GM19328 (cell line): Measurements from ENCODE around the gene LHPP.

Experiments used
- ATAC-seq: cut with Tn5 transposase; IDR thresholded peaks from one replicate; pipeline ENCODE4 v1.9.1; 2021; ENCODE audit warnings: mild to moderate bottlenecking, moderate library complexity; ENCODE audit not compliant: unreplicated experiment

Gene LHPP

GRCh38 chr10:124469956-124470484 lies 8.4 kb downstream of the LHPP start:
- ATAC-seq = no peak

GRCh38 chr10:124470544-124471434 lies 9.2 kb downstream of the LHPP start:
- ATAC-seq = no peak

- no peak for ATAC-seq
Observed at GRCh38 chr10:124472071-124472470, 10.4 kb downstream of the LHPP start.

GRCh38 chr10:124473070-124473469 lies 11.4 kb downstream of the LHPP start:
- ATAC-seq = no peak

- no peak for ATAC-seq
Observed at GRCh38 chr10:124474514-124475070, 13.0 kb downstream of the LHPP start.

GRCh38 chr10:124476043-124476725 lies 14.6 kb downstream of the LHPP start:
- ATAC-seq = no peak

GRCh38 chr10:124477614-124478363 lies 16.2 kb downstream of the LHPP start:
- ATAC-seq = no peak

- ATAC-seq = no peak
Observed at GRCh38 chr10:124478515-124478914, 16.9 kb downstream of the LHPP start.

- ATAC-seq = no peak
Observed at GRCh38 chr10:124480860-124481259, 19.2 kb downstream of the LHPP start.

- no peak for ATAC-seq
Observed at GRCh38 chr10:124481717-124482116, 20.1 kb downstream of the LHPP start.

- no peak for ATAC-seq
Observed at GRCh38 chr10:124482236-124482800, 20.7 kb downstream of the LHPP start.

GRCh38 chr10:124482876-124483275 lies 21.3 kb downstream of the LHPP start:
- no peak for ATAC-seq

- ATAC-seq = no peak
Observed at GRCh38 chr10:124484031-124484430, 22.4 kb downstream of the LHPP start.

- no peak for ATAC-seq
Observed at GRCh38 chr10:124484661-124485060, 23.0 kb downstream of the LHPP start.

- ATAC-seq = no peak
Observed at GRCh38 chr10:124486635-124487034, 25.0 kb downstream of the LHPP start.

- ATAC-seq = no peak
Observed at GRCh38 chr10:124491105-124491504, 29.5 kb downstream of the LHPP start.

GRCh38 chr10:124492266-124492665 lies 30.6 kb downstream of the LHPP start:
- ATAC-seq = no peak

- no peak for ATAC-seq
Observed at GRCh38 chr10:124493214-124493882, 31.7 kb downstream of the LHPP start.

- no peak for ATAC-seq
Observed at GRCh38 chr10:124494046-124494807, 32.6 kb downstream of the LHPP start.
